Measurements from ENCODE around the gene AP1B1.

AP1B1 gene

DNA sequence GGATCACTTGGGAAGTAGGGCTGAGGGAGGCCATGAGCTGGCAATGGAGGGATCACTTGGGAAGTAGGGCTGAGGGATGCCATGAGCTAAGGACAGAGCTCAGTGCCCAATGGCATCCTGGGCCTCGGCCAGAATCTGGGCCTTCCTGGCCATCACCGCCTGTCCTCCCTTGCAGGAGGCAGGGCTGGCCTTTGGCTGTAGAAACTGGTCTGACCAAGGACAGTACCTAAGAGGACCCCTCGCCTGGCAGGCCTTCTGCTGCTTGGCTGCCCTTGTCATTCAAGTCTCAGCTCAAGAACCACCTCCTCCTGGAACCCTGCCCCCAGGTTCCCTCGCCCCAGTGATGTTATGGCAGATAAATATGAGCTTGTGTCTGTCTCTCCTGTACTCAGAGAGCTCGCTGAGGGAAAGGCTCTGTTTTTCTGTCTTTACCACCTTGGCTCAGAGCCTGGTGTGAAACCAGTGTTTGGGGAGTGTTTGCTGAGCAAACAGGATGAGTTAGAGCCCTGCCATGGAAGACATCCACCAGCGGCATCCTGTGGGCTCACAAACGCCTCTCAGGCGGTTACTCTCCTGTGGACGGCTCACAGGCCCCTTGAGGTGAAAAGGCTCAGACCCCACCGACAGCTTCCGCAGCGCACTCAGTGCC is 53.5 kb downstream of the AP1B1 start:
- Histone ChIP-seq H3K4me1 (peaks cover 100% of the 10 kb centered on the region), H3K27ac (peak overlapping the region; percentile 84), H3K36me3 (peaks cover 62% of the 10 kb centered on the region), H3K27me3 (no peaks in the 10 kb centered on the region), H3K4me2 (peak overlapping the region; percentile 79), H3K9me3 (no peaks in the 10 kb centered on the region), H4K20me1 (peaks cover 28% of the 10 kb centered on the region; the same call in 1 of the 2 replicates), H3K9ac (peak overlapping the region; percentile 17; the same call in 1 of the 2 replicates), H3K4me3 (no peak overlapping the region)
- no peak for TF ChIP-seq Cebpa-rat (IDR thresholded peaks at IDR 0.05)

DNA sequence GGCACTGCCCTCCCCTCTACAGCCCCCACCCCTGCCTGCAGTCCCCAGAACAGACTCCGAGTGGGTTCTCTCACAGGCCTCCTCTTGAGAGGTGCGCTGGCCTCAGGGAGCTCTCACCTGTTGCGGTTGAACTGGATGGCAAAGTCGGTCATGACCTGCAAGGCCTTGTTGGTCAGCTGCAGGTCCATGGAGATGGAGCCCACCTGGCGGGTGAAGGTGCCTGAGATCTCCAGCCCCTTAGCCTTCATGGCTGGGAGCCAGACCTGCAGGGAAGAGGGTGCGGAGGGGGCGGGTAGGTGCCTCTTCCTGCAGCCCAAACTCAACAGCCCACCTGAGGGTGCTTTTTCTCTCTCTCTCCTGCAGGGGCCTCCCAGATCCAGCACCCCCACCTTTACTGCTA is 54.2 kb downstream of the AP1B1 start:
- peaks cover 28% of the 10 kb centered on the region; the same call in 1 of the 2 replicates for H4K20me1 ChIP-seq
- H3K27me3 ChIP-seq, result no peaks in the 10 kb centered on the region
- no peak overlapping the region for H3K4me3 ChIP-seq
- no peaks in the 10 kb centered on the region for H3K9me3 ChIP-seq
- TF ChIP-seq Cebpa-rat (IDR thresholded peaks at IDR 0.05), result no peak
- peak overlapping the region; percentile 79 for H3K4me2 ChIP-seq
- H3K9ac ChIP-seq, result no peak overlapping the region
- H3K36me3 ChIP-seq, result peaks cover 58% of the 10 kb centered on the region
- peak overlapping the region; percentile 84 for H3K27ac ChIP-seq
- H3K4me1 ChIP-seq, result peaks cover 100% of the 10 kb centered on the region

DNA sequence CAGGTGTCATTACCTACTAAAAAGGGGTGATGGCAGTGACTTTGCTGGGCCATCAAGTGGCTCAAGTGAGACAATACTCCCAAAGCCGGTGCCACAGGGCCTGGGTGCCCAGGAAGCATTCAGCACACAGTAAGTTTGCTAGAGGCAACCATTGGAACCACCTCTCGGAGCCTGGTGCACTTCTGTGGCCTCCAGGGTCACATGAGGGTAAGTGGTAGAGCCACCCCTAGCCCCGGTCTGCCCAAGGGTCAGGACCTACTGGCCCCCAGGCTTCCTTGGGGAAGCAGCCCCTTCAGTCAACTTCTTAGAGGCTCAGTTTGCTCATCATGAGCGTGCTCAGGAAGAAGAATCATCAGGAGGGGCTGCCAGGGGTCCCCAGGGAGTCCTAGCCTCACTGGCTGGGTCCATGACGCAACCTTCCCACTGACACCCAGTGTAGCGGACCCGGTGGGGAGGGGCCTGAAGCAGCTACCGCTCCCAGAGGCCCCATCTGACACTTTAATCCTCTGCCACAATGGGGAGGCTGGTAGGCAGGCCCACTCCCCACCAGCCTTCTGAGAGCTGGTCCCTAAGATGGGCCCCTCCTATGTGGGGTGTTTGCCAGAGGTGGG is 55.4 kb downstream of the AP1B1 start:
- H3K27me3 ChIP-seq, result no peaks in the 10 kb centered on the region
- peak overlapping the region; percentile 79 for H3K4me2 ChIP-seq
- peak overlapping the region; percentile 69 for H3K9ac ChIP-seq
- peaks cover 100% of the 10 kb centered on the region for H3K4me1 ChIP-seq
- peak overlapping the region; percentile 13; the same call in 1 of the 2 replicates for H3K4me3 ChIP-seq
- TF ChIP-seq Cebpa-rat (IDR thresholded peaks at IDR 0.05), result peak; percentile 96
- H4K20me1 ChIP-seq, result peaks cover 28% of the 10 kb centered on the region; the same call in 1 of the 2 replicates
- peak overlapping the region; percentile 84 for H3K27ac ChIP-seq
- H3K9me3 ChIP-seq, result no peaks in the 10 kb centered on the region
- peaks cover 47% of the 10 kb centered on the region for H3K36me3 ChIP-seq

DNA sequence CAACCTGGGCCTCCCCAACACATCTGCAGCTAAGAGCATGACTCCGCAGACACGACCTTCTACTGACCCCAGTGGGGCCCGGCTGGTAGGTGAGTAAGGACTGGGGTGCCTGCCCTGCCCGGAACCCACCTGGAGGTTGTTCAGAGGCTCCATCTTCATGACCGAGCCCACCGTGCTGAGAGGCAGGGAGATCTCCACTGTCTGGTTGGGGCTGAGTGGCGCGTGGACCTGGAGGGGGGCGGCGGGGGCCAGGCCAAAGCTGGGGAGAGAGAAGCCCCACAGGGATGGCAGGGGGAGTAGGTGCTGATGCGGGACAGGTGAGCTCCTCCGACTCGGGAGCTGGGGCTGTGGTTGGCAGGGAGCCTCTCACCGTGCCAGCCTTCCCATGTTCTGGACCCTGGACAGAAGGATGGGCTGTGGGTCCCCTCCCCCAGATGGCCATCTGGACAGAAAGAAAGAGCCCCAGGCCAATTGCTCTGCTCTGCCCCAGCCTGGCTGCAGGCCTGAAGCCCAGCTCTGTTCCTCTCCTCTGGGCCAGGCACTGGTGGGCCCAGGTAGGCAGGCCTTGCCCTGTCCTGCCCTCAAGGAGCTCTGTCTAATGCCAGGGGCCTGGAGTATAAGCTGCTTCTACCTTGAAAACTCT is 56.6 kb downstream of the AP1B1 start:
- H3K27me3 ChIP-seq, result no peaks in the 10 kb centered on the region
- H3K4me1 ChIP-seq, result peaks cover 100% of the 10 kb centered on the region
- peak overlapping the region; percentile 79 for H3K4me2 ChIP-seq
- H3K9me3 ChIP-seq, result no peaks in the 10 kb centered on the region
- H3K27ac ChIP-seq, result peak overlapping the region; percentile 84
- no peak for TF ChIP-seq Cebpa-rat (IDR thresholded peaks at IDR 0.05)
- H3K4me3 ChIP-seq, result no peak overlapping the region
- peak overlapping the region; percentile 69; the same call in 1 of the 2 replicates for H3K9ac ChIP-seq
- peaks cover 15% of the 10 kb centered on the region; the same call in 1 of the 2 replicates for H4K20me1 ChIP-seq
- peaks cover 47% of the 10 kb centered on the region for H3K36me3 ChIP-seq

DNA sequence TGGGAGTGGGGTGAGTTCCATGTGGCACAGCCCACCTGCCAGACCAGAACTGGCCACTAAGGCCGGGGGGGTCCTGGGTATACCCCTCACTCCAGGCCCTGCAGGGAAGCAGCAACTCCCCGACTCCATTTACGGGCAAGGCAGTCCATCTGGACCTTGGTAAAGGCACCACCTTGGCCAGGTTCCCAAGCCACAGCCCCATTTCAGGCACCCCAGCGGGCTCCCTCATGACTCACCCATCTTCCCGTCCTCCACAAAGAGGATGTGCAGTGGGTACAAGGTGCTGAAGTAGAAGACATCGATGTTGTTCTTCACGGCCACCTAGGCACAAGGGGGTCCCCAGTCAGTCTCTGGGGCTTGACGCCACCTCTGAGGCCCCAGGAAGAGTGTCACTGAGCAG is 57.2 kb downstream of the AP1B1 start:
- H3K27ac ChIP-seq, result peak overlapping the region; percentile 84
- H3K9ac ChIP-seq, result 0 out of 2 replicates have a peak overlapping the region, but pooled peaks have one; percentile 34
- peaks cover 10% of the 10 kb centered on the region; the same call in 1 of the 2 replicates for H4K20me1 ChIP-seq
- no peak overlapping the region for H3K4me3 ChIP-seq
- no peak for TF ChIP-seq Cebpa-rat (IDR thresholded peaks at IDR 0.05)
- H3K36me3 ChIP-seq, result peaks cover 47% of the 10 kb centered on the region
- H3K4me1 ChIP-seq, result peaks cover 99% of the 10 kb centered on the region
- H3K27me3 ChIP-seq, result no peaks in the 10 kb centered on the region
- H3K4me2 ChIP-seq, result peak overlapping the region; percentile 79
- no peaks in the 10 kb centered on the region for H3K9me3 ChIP-seq

DNA sequence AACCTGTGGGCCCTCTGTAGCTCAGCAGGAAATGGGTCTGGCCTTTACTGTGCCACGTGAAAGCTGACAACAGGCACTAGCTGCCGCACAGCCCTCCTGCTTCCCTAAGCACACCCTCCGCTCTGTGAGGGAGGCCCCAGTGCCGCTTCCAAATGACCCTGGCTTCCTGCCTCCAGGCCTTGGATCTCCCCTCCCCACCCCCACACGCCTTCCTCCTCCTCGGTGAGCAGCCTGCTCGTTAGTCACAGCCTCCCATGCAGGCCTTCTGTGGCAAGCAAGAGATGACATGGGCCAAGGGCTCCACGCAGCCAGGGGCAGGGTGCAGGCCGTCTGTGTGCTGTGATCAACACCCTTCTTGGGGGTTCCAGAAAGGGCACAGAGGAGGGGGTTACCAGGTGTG is 57.6 kb downstream of the AP1B1 start:
- no peak for TF ChIP-seq Cebpa-rat (IDR thresholded peaks at IDR 0.05)
- Histone ChIP-seq H3K27me3 (no peaks in the 10 kb centered on the region), H3K4me3 (no peak overlapping the region), H3K4me2 (peak overlapping the region; percentile 79), H3K27ac (peak overlapping the region; percentile 84), H3K9ac (0 out of 2 replicates have a peak overlapping the region, but pooled peaks have one; percentile 34), H3K9me3 (no peaks in the 10 kb centered on the region), H3K36me3 (peaks cover 47% of the 10 kb centered on the region), H4K20me1 (peaks cover 5% of the 10 kb centered on the region; the same call in 1 of the 2 replicates), H3K4me1 (peaks cover 94% of the 10 kb centered on the region)

DNA sequence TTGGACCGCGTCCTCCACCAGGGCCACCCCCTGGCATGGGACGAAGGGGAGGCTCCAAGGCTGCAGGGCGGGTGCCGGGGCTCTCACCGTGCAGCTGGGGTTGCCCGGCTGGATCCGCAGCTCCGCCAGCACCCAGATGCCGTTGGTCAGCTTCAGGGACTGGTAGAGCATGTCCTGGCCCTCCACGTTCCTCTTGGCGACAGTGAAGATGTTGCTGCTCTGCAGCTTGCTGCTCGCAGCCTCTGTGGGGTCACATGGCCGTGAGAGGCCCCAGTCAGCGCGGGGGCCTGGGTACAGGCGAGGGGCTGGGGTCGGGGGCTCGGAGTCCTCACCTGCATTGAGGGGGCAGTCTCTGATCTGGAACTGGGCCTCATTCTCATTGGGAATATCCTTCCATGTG is 58.1 kb downstream of the AP1B1 start:
- Histone ChIP-seq H4K20me1 (peaks cover under 1% of the 10 kb centered on the region; the same call in 1 of the 2 replicates), H3K36me3 (peaks cover 46% of the 10 kb centered on the region), H3K27ac (peak overlapping the region; percentile 84; the same call in 1 of the 2 replicates), H3K4me3 (no peak overlapping the region), H3K27me3 (no peaks in the 10 kb centered on the region), H3K4me2 (peak overlapping the region; percentile 79), H3K4me1 (peaks cover 89% of the 10 kb centered on the region), H3K9ac (0 out of 2 replicates have a peak overlapping the region, but pooled peaks have one; percentile 34), H3K9me3 (no peaks in the 10 kb centered on the region)
- TF ChIP-seq Cebpa-rat (IDR thresholded peaks at IDR 0.05), result no peak

DNA sequence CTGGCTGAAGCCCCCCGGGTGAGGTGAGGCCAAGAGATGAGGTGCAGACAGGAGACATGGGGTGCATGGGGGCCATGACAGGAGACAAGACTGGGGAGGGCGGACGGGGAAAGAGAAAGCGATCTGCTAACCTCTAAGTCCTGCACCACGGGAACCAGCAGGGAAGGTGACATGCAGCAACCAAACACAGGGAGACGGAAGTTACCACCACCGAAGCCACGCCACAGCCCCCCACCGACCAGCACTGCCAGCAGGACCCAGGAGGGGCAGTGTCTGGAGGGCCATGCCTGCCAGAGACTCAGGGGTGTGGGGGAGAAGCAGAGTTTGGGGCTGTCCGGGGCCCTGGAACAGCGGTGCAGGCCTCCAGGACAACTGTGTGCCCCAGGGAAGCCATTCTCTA is 58.8 kb downstream of the AP1B1 start:
- peak overlapping the region; percentile 84 for H3K27ac ChIP-seq
- peaks cover 46% of the 10 kb centered on the region for H3K36me3 ChIP-seq
- H3K9ac ChIP-seq, result peak overlapping the region; percentile 61
- H4K20me1 ChIP-seq, result no peaks in the 10 kb centered on the region
- H3K4me3 ChIP-seq, result peak overlapping the region; percentile 46; the same call in 1 of the 2 replicates
- peak overlapping the region; percentile 79 for H3K4me2 ChIP-seq
- peaks cover 82% of the 10 kb centered on the region for H3K4me1 ChIP-seq
- no peaks in the 10 kb centered on the region for H3K27me3 ChIP-seq
- no peaks in the 10 kb centered on the region for H3K9me3 ChIP-seq
- TF ChIP-seq Cebpa-rat (IDR thresholded peaks at IDR 0.05), result no peak

DNA sequence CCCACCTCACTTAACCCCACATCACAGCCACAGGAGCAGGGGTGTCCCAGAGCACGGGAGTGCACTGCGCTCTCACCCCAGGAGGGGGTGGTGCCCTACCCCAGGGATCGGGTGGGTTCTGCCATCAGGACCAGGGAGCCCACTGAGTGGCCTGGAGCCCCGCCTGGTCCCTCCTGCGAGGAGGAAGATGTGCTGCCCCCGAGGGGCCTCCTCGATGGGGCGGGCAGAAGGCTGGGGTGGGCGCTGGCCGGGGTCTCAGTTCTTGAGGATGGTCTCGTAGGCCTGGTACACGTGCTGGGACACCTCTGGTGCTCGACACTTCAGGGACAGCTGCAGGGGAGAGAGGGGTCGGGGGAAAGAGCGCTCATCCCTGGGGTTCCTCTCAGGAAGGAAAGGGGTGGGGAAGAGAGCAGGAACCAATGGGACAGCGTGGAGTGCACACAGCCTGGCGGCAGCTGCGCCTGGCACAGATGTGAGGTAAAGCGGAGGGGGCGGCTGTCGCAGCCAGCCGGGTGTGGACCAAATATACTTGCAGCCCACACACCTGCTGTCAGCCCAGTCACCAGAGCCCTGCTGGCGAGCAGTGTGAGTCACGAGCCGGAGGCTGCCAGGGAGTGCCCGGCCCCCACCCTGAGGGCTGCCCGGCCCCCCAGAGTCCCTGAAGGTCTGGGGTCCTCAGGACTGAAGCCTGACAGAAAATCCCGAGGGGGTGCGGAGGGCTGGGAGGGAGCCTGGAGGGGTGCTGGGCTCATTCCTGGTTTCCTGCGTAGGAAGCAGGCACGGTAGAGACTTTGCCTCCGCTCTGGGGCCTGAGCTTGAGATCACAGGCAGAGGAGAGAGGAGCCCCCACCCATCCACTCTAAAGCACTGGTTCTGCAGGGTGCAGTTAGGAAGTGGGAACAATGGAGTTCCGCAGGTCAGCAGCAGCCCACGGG is 59.5 kb downstream of the AP1B1 start:
- Histone ChIP-seq H3K9me3 (no peaks in the 10 kb centered on the region), H4K20me1 (no peaks in the 10 kb centered on the region), H3K4me2 (peak overlapping the region; percentile 79), H3K27me3 (no peaks in the 10 kb centered on the region), H3K27ac (peak overlapping the region; percentile 84), H3K9ac (peak overlapping the region; percentile 68), H3K4me1 (peaks cover 75% of the 10 kb centered on the region), H3K36me3 (peaks cover 46% of the 10 kb centered on the region), H3K4me3 (peak overlapping the region; percentile 46; the same call in 1 of the 2 replicates)
- TF ChIP-seq Cebpa-rat (IDR thresholded peaks at IDR 0.05), result no peak

Measured in BLaER1 (cell line).